ENCODE results near the gene RBMS3.

RBMS3 gene

GRCh38 chr3:29255854-29256696 is 24.8 kb upstream of the RBMS3 start:
- no peak for TF ChIP-seq CTCF (IDR thresholded peaks at IDR 0.05; ENCODE audit: unreplicated experiment in 3 of 3)
- Mint-ChIP-seq H3K4me3 (no peak overlapping the region), H3K36me3 (ENCODE audit: low read depth) (no peaks in the 10 kb centered on the region), H3K4me1 (no peaks in the 10 kb centered on the region), H3K27me3 (ENCODE audit: low read depth) (no peaks in the 10 kb centered on the region), H3K9me3 (no peaks in the 10 kb centered on the region), H3K27ac (no peak overlapping the region)

- Mint-ChIP-seq H3K9me3 (no peaks in the 10 kb centered on the region), H3K27me3 (ENCODE audit: low read depth) (no peaks in the 10 kb centered on the region), H3K36me3 (ENCODE audit: low read depth) (no peaks in the 10 kb centered on the region), H3K4me3 (no peak overlapping the region), H3K4me1 (no peaks in the 10 kb centered on the region), H3K27ac (no peak overlapping the region)
- TF ChIP-seq CTCF (IDR thresholded peaks at IDR 0.05; ENCODE audit: unreplicated experiment in 3 of 3) = no peak
These were observed 22.7 kb upstream of the RBMS3 start for GRCh38 chr3:29258161-29258560.

GRCh38 chr3:29261119-29261518 is 19.8 kb upstream of the RBMS3 start:
- TF ChIP-seq CTCF (IDR thresholded peaks at IDR 0.05; ENCODE audit: unreplicated experiment in 3 of 3) = no peak
- no peaks in the 10 kb centered on the region for H3K27me3 Mint-ChIP-seq (ENCODE audit: low read depth)
- no peaks in the 10 kb centered on the region for H3K4me1 Mint-ChIP-seq
- H3K9me3 Mint-ChIP-seq = no peaks in the 10 kb centered on the region
- H3K36me3 Mint-ChIP-seq (ENCODE audit: low read depth) = no peaks in the 10 kb centered on the region
- H3K4me3 Mint-ChIP-seq = no peak overlapping the region
- no peak overlapping the region for H3K27ac Mint-ChIP-seq

- TF ChIP-seq CTCF (IDR thresholded peaks at IDR 0.05; ENCODE audit: unreplicated experiment in 3 of 3) = no peak
- no peak overlapping the region for H3K27ac Mint-ChIP-seq
- no peak overlapping the region for H3K4me3 Mint-ChIP-seq
- H3K4me1 Mint-ChIP-seq = peaks cover 8% of the 10 kb centered on the region
- no peaks in the 10 kb centered on the region for H3K36me3 Mint-ChIP-seq (ENCODE audit: low read depth)
- no peaks in the 10 kb centered on the region for H3K27me3 Mint-ChIP-seq (ENCODE audit: low read depth)
- no peaks in the 10 kb centered on the region for H3K9me3 Mint-ChIP-seq
These were observed 17.4 kb upstream of the RBMS3 start for GRCh38 chr3:29263476-29263875.

GRCh38 chr3:29265509-29266072 is 15.3 kb upstream of the RBMS3 start:
- no peak overlapping the region for H3K4me3 Mint-ChIP-seq
- H3K27ac Mint-ChIP-seq = no peak overlapping the region
- H3K27me3 Mint-ChIP-seq (ENCODE audit: low read depth) = peaks cover 3% of the 10 kb centered on the region
- no peaks in the 10 kb centered on the region for H3K36me3 Mint-ChIP-seq (ENCODE audit: low read depth)
- H3K9me3 Mint-ChIP-seq = no peaks in the 10 kb centered on the region
- TF ChIP-seq CTCF (IDR thresholded peaks at IDR 0.05; ENCODE audit: unreplicated experiment in 3 of 3) = no peak
- H3K4me1 Mint-ChIP-seq = peaks cover 8% of the 10 kb centered on the region

- Mint-ChIP-seq H3K36me3 (ENCODE audit: low read depth) (no peaks in the 10 kb centered on the region), H3K4me1 (peaks cover 8% of the 10 kb centered on the region), H3K9me3 (no peaks in the 10 kb centered on the region), H3K27me3 (ENCODE audit: low read depth) (peaks cover 3% of the 10 kb centered on the region), H3K27ac (peak overlapping the region in 1 of 3 experiments; percentile 68), H3K4me3 (no peak overlapping the region)
- no peak for TF ChIP-seq CTCF (IDR thresholded peaks at IDR 0.05; ENCODE audit: unreplicated experiment in 3 of 3)
These were observed 13.6 kb upstream of the RBMS3 start for GRCh38 chr3:29267226-29267625.
